Activated T-cell treated with anti-CD3 and anti-CD28 coated beads, Interleukin-2, amount 50 U/mL, for 4 hours (primary cell): ENCODE data around the gene SYNPO. TPM values are rescaled to one million over a fixed set of nuclear protein-coding genes. Genes with fewer than 3 reads are reported as not detected.
A peak's percentile ranks its signal among the peaks of the same experiment; 100 is the strongest.

Experiments
- ATAC-seq, 2 donors: fragments of 200-7000 bp; cut with Tn5 transposase; one replicate each; pipeline ENCODE4 v1.10.0; 2021
- DNase-seq: peaks from one replicate; pipeline ENCODE4 v3.0.0-alpha.2; 2020
- H3K27me3 Mint-ChIP-seq: one replicate; pipeline ENCODE4 v1.8.0; 2021; ENCODE audit warnings: low read depth, mixed read lengths
- H3K36me3 Mint-ChIP-seq: one replicate; pipeline ENCODE4 v1.8.0; 2022; ENCODE audit warnings: mixed read lengths; ENCODE audit not compliant: insufficient read depth
- H3K4me1 Mint-ChIP-seq: one replicate; pipeline ENCODE4 v1.8.0; 2021; ENCODE audit warnings: low read depth, mixed read lengths
- H3K4me3 Mint-ChIP-seq: one replicate; pipeline ENCODE4 v1.8.0; 2021; ENCODE audit warnings: mild to moderate bottlenecking, moderate library complexity, mixed read lengths
- H3K9me3 Mint-ChIP-seq: one replicate; pipeline ENCODE4 v1.8.0; 2021; ENCODE audit warnings: mixed read lengths
- total RNA-seq, 3 donors: library from RNA; stranded (reverse); gene quantifications; one replicate each; pipeline ENCODE4 v1.2.1, GENCODE V29; 2021

Gene SYNPO
- total RNA-seq, 3 donors from 2014 or later = 0.56 to 1.4 (median 0.79) TPM

DNA sequence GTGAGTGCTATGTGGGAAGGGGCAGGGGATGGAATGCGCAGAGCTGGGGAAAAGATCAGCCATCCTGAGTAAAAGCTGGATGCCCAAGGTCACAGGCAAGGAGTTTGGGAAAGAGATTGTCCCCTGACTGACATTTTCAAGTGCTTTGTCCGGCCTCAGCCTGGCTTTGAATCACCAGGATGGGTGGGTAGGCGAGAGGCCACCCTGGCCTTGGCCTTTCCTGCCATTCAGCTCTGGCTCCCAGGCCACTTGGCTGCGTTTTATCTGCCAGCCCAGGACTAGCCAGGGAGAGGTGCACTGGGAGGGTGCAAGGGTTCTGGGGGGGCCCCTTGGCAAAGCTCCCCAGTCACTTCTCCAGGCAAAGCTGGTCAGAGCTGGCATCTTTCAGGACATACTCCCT, 37.4 kb upstream of the SYNPO start:
- no peak for ATAC-seq
- Mint-ChIP-seq H3K4me1 (no peaks in the 10 kb centered on the region), H3K36me3 (no peaks in the 10 kb centered on the region), H3K9me3 (no peaks in the 10 kb centered on the region), H3K27me3 (no peaks in the 10 kb centered on the region), H3K4me3 (no peak overlapping the region)
- DNase-seq = no peak

- H3K27me3 Mint-ChIP-seq = no peaks in the 10 kb centered on the region
- no peaks in the 10 kb centered on the region for H3K36me3 Mint-ChIP-seq
- ATAC-seq (no peak), DNase-seq (no peak)
- H3K4me3 Mint-ChIP-seq = no peak overlapping the region
- H3K4me1 Mint-ChIP-seq = no peaks in the 10 kb centered on the region
- H3K9me3 Mint-ChIP-seq = no peaks in the 10 kb centered on the region
These were observed 37.0 kb upstream of the SYNPO start for GRCh38 chr5:150603491-150603890.

DNA sequence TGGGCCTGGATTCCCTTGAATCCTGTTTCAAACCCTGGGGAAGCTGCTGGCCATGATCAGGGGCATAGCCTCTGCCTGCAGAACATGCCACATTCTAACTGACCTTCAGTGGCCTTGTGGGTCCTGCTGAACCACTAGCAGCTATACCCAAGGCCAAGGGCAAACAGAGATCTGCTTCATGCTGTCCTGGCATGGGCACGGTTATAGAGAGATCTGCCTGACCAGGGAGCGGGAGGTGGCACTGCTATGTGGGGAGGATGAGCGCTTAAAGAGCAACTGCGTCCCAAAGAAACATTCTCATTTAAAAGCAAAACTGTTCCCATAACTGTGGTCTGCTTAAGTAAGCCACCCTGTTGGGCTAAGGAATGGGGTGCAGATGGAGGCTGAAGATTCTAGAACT, 36.5 kb upstream of the SYNPO start:
- Mint-ChIP-seq H3K9me3 (no peaks in the 10 kb centered on the region), H3K27me3 (no peaks in the 10 kb centered on the region), H3K36me3 (no peaks in the 10 kb centered on the region), H3K4me3 (no peak overlapping the region), H3K4me1 (no peaks in the 10 kb centered on the region)
- ATAC-seq = no peak
- DNase-seq = no peak

- no peak for ATAC-seq
- H3K27me3 Mint-ChIP-seq = no peaks in the 10 kb centered on the region
- H3K4me1 Mint-ChIP-seq = no peaks in the 10 kb centered on the region
- H3K36me3 Mint-ChIP-seq = no peaks in the 10 kb centered on the region
- no peak overlapping the region for H3K4me3 Mint-ChIP-seq
- H3K9me3 Mint-ChIP-seq = no peaks in the 10 kb centered on the region
- DNase-seq = no peak
These were observed 35.5 kb upstream of the SYNPO start for GRCh38 chr5:150604894-150605440.

- no peak overlapping the region for H3K4me3 Mint-ChIP-seq
- DNase-seq = no peak
- H3K27me3 Mint-ChIP-seq = no peaks in the 10 kb centered on the region
- H3K4me1 Mint-ChIP-seq = no peaks in the 10 kb centered on the region
- no peaks in the 10 kb centered on the region for H3K36me3 Mint-ChIP-seq
- H3K9me3 Mint-ChIP-seq = no peaks in the 10 kb centered on the region
- ATAC-seq = no peak
These were observed 34.9 kb upstream of the SYNPO start for GRCh38 chr5:150605546-150605945.

DNA sequence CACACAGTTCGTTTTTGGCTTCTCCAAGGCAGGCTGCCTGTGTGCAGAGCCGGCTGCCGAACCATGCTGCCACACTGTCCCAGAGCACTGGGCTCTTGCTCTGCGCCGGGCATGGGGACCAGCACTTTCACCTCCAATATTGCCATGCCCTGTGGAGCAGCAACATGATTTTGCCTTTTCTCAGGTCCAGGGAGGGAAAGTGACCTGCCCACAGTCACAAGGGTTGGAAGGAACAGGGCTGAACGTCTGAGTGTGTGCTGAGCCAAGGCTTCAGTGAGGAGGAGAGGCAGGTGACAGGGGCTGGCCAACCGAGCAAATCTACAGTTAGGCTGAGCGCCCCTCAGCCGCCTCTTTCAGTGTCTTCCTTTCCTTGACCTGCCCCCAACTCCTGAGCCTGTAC, 34.0 kb upstream of the SYNPO start:
- Mint-ChIP-seq H3K4me1 (no peaks in the 10 kb centered on the region), H3K36me3 (no peaks in the 10 kb centered on the region), H3K9me3 (no peaks in the 10 kb centered on the region), H3K27me3 (no peaks in the 10 kb centered on the region), H3K4me3 (no peak overlapping the region)
- DNase-seq (no peak), ATAC-seq (no peak)

- H3K9me3 Mint-ChIP-seq = no peaks in the 10 kb centered on the region
- no peak overlapping the region for H3K4me3 Mint-ChIP-seq
- H3K27me3 Mint-ChIP-seq = no peaks in the 10 kb centered on the region
- no peaks in the 10 kb centered on the region for H3K36me3 Mint-ChIP-seq
- no peaks in the 10 kb centered on the region for H3K4me1 Mint-ChIP-seq
- ATAC-seq (no peak), DNase-seq (no peak)
These were observed 33.4 kb upstream of the SYNPO start for GRCh38 chr5:150607105-150607504.

- H3K36me3 Mint-ChIP-seq = no peaks in the 10 kb centered on the region
- DNase-seq (no peak), ATAC-seq (no peak)
- no peaks in the 10 kb centered on the region for H3K27me3 Mint-ChIP-seq
- no peaks in the 10 kb centered on the region for H3K9me3 Mint-ChIP-seq
- H3K4me3 Mint-ChIP-seq = no peak overlapping the region
- H3K4me1 Mint-ChIP-seq = no peaks in the 10 kb centered on the region
These were observed 32.5 kb upstream of the SYNPO start for GRCh38 chr5:150607991-150608390.

DNA sequence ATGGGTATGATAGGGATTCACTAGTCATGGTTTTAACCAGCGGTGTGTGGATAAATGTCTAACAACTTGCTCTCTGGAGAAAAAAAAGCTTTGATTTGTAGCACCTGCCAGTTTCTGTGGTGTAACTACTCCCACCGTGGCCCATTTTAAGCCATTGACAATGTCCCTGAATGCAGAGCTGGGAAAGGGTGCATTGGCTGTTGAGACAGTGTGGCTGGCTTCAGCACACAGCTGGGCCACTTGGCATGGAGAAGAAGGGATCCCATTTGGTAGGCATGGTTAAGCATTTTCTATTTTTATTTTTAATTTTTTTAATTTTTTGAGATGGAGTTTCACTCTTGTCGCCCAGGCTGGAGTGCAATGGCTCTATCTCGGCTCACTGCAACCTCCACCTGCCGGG, 31.5 kb upstream of the SYNPO start:
- no peak for ATAC-seq
- H3K4me3 Mint-ChIP-seq = no peak overlapping the region
- no peaks in the 10 kb centered on the region for H3K36me3 Mint-ChIP-seq

DNA sequence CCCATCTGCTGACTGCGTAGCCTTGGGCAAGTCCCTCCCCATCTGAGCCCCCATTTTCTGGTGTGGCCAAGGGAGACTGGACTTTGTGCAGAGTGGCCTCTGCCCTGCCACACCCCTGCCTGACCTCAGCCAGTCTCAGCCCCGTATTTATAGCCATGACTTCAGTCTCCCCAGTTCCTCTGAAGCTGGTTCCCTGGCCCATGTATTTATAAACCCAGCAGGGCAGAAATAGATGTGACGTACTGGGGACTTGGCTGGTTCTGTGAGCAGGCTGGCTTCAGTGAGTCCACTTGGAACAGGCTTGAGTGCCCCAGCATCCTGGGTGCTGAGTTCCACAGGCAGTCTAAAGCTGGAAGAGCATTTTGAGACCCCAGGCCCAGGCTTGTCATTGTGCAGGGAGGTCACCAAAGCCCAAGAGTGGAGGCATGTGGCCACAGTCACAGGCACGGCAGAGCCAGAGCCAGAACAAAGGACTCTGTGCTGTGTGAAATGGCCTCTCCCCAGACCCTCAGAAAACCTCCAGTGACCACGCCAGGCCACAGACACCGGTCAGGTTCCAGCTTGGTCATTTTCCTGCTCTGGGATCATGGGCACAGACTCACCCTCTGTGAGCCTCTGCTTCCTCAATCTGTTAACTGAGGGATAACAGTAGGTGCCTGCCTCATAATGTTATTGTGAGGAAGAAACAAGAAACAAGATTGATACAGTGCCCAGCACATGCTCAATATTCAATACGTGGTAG, 30.4 kb upstream of the SYNPO start:
- Mint-ChIP-seq H3K9me3 (no peaks in the 10 kb centered on the region), H3K4me1 (peaks cover under 1% of the 10 kb centered on the region), H3K36me3 (no peaks in the 10 kb centered on the region), H3K27me3 (no peaks in the 10 kb centered on the region), H3K4me3 (no peak overlapping the region)
- DNase-seq = no peak
- ATAC-seq = no peak

More for the DNA sequence above, 31.5 kb upstream of the SYNPO start:
- Mint-ChIP-seq H3K4me1 (no peaks in the 10 kb centered on the region), H3K9me3 (no peaks in the 10 kb centered on the region), H3K27me3 (no peaks in the 10 kb centered on the region)
- DNase-seq = no peak

DNA sequence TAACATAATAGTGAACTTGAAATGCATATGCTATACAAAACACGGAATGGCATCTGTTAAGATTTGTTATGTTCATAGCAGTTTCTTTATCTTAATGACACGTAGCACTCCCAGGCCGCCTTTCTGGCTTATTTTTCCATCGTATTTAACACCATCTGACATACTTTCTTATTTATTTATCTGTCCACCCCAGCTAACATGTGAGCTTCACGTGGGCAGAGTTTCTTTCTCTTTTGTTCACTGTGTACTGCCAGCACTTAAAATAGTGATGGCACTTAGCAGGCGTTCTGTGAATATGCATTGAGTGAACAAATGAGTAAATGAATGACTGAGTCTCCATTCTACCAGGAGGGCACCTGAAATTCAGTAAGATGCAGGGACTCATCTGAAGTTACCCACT, 29.4 kb upstream of the SYNPO start:
- Mint-ChIP-seq H3K27me3 (peaks cover under 1% of the 10 kb centered on the region), H3K9me3 (no peaks in the 10 kb centered on the region), H3K36me3 (no peaks in the 10 kb centered on the region), H3K4me1 (peaks cover 6% of the 10 kb centered on the region), H3K4me3 (no peak overlapping the region)
- DNase-seq = no peak
- ATAC-seq = no peak

GRCh38 chr5:150612405-150612804, 28.1 kb upstream of the SYNPO start:
- Mint-ChIP-seq H3K4me1 (peaks cover 6% of the 10 kb centered on the region), H3K9me3 (no peaks in the 10 kb centered on the region), H3K4me3 (no peak overlapping the region), H3K27me3 (peaks cover 7% of the 10 kb centered on the region), H3K36me3 (no peaks in the 10 kb centered on the region)
- DNase-seq (no peak), ATAC-seq (no peak)

DNA sequence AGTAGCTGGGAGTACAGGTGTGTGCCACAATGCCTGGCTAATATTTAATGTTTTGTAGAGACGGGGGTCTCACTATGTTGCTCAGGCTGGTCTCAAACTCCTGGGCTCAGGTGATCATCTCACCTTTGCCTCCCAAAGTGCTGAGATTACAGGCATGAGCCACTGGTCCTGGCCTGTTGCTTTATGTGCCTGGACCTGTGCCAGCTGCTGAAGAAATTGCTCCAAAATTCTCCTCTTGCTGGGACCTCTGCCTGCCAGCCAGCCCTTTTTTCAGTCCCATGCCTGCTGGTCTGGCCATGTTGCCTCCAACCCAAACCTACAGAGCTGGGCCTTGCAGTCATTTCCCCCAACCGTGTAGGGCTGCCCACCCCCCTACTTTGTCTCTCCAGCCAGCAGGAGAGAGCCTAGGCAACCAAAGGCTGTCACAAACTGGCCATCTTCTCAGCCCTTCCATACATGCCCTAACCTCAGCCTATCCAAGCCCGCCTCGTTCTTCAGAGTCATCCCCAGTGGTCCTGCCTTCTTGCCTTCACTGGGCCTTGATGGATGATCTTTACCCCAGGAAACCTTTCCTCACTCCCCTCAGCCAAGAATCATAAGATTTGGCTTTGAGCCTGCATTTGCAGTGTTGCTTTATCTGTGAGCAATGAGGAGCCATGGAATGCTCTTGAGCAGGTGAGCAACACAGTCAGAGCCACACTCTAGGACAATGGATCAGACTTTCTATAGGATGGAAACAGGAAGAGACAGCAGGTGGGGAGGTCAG, 27.4 kb upstream of the SYNPO start:
- Mint-ChIP-seq H3K27me3 (peaks cover 7% of the 10 kb centered on the region), H3K4me3 (no peak overlapping the region), H3K36me3 (no peaks in the 10 kb centered on the region), H3K4me1 (peaks cover 6% of the 10 kb centered on the region), H3K9me3 (no peaks in the 10 kb centered on the region)
- DNase-seq = no peak
- ATAC-seq = no peak

GRCh38 chr5:150613991-150614660, 26.3 kb upstream of the SYNPO start:
- no peak for DNase-seq
- no peaks in the 10 kb centered on the region for H3K9me3 Mint-ChIP-seq
- H3K4me3 Mint-ChIP-seq = no peak overlapping the region
- peaks cover 7% of the 10 kb centered on the region for H3K27me3 Mint-ChIP-seq
- peak in 1 of 2 donors; percentile 4 for ATAC-seq
- H3K4me1 Mint-ChIP-seq = peaks cover 6% of the 10 kb centered on the region
- H3K36me3 Mint-ChIP-seq = no peaks in the 10 kb centered on the region
